Naive thymus-derived CD4-positive, alpha-beta T cell (primary cell): Measurements from ENCODE around the gene RSF1. TPM values are rescaled to one million over a fixed set of nuclear protein-coding genes. Genes with fewer than 3 reads are reported as not detected.

ENCODE experiments used
- ATAC-seq: fragments of 150-1000 bp; cut with Tn5 transposase; 2 replicates; pipeline ENCODE4 v1.10.0; 2021; ENCODE audit warnings: mild to moderate bottlenecking, moderate library complexity
- CTCF ChIA-PET: fragments of 350-600 bp; sonication (Branson Sonifier 250); formaldehyde crosslinking; loops from one replicate; lab custom pipeline; 2021; ENCODE audit warnings: antibody characterized with exemption; lab: Charles Lee
- POLR2A ChIA-PET: fragments of 350-600 bp; sonication (Branson Sonifier 250); formaldehyde crosslinking; loops from one replicate; lab custom pipeline; 2021; ENCODE audit warnings: antibody characterized with exemption, inconsistent platforms; lab: Charles Lee
- DNase-seq, 9 donors: peaks; one replicate each; pipeline versions ENCODE4 v3.0.0 to v3.0.0-alpha.2; 2020 to 2022; ENCODE audit warnings: mixed read lengths in 1 of 9
- H3K27ac ChIP-seq: one replicate; pipeline ENCODE4 v1.7.0; 2013; ENCODE audit warnings: mild to moderate bottlenecking, low read depth, low read length, moderate library complexity
- H3K27me3 ChIP-seq, 2 donors: one replicate each; pipeline ENCODE4 v1.7.0; 2013; ENCODE audit warnings: low read length in 2 of 2, mild to moderate bottlenecking in 2 of 2, moderate library complexity in 2 of 2; ENCODE audit not compliant: control insufficient read depth in 2 of 2, insufficient read depth in 2 of 2
- H3K36me3 ChIP-seq, 3 experiments: 1 replicate in 2 of 3; 2 replicates in 1 of 3; pipeline ENCODE4 v1.7.0; 2013; ENCODE audit warnings: low read length in 3 of 3, mild to moderate bottlenecking in 3 of 3, moderate library complexity in 1 of 3; ENCODE audit not compliant: insufficient read depth in 3 of 3, control insufficient read depth in 2 of 3
- H3K4me1 ChIP-seq, 2 donors: one replicate each; pipeline ENCODE4 v1.7.0; 2013; ENCODE audit warnings: low read length in 2 of 2, mild to moderate bottlenecking in 2 of 2, moderate library complexity in 1 of 2; ENCODE audit not compliant: control insufficient read depth in 2 of 2, insufficient read depth in 2 of 2
- H3K4me3 ChIP-seq: 2 replicates; pipeline ENCODE4 v1.7.0; 2013; ENCODE audit warnings: mild to moderate bottlenecking, low read length
- H3K9me3 ChIP-seq, 3 experiments: 1 replicate in 2 of 3; 2 replicates in 1 of 3; pipeline ENCODE4 v1.7.0; 2013; ENCODE audit warnings: low read length in 3 of 3; ENCODE audit not compliant: control insufficient read depth in 2 of 3
- H3K27ac Mint-ChIP-seq, 9 donors: one replicate each; pipeline ENCODE4 v1.8.0; 2020 to 2022; ENCODE audit warnings: mixed read lengths in 9 of 9, mild to moderate bottlenecking in 8 of 9, moderate library complexity in 5 of 9, inconsistent platforms in 2 of 9
- H3K27me3 Mint-ChIP-seq, 5 donors: one replicate each; pipeline ENCODE4 v1.8.0; 2021 to 2022; ENCODE audit warnings: mixed read lengths in 5 of 5, mild to moderate bottlenecking in 1 of 5
- H3K36me3 Mint-ChIP-seq, 5 donors: one replicate each; pipeline ENCODE4 v1.8.0; 2020 to 2022; ENCODE audit warnings: mixed read lengths in 5 of 5, mild to moderate bottlenecking in 3 of 5, inconsistent platforms in 1 of 5
- H3K4me1 Mint-ChIP-seq, 7 donors: one replicate each; pipeline ENCODE4 v1.8.0; 2020 to 2022; ENCODE audit warnings: mixed read lengths in 7 of 7, mild to moderate bottlenecking in 3 of 7, inconsistent platforms in 1 of 7
- H3K4me3 Mint-ChIP-seq, 10 donors: one replicate each; pipeline ENCODE4 v1.8.0; 2020 to 2022; ENCODE audit warnings: mild to moderate bottlenecking in 10 of 10, mixed read lengths in 10 of 10, moderate library complexity in 6 of 10, inconsistent platforms in 2 of 10
- H3K9me3 Mint-ChIP-seq, 11 donors: one replicate each; pipeline ENCODE4 v1.8.0; 2020 to 2022; ENCODE audit warnings: mixed read lengths in 11 of 11, mild to moderate bottlenecking in 4 of 11, inconsistent platforms in 1 of 11, moderate library complexity in 1 of 11
- intact Hi-C, 2 donors: fragments of 100-400 bp; cut with micrococcal nuclease; formaldehyde crosslinking; loops; one replicate each; pipeline ENCODE4 v1.15.1; 2023
- polyA plus RNA-seq, 2 donors: library from polyadenylated mRNA; unstranded; fragments of 300-500 nt; fragmentation: Illumina TruSeq; gene quantifications; one replicate each; pipeline ENCODE4 v1.2.3, GENCODE V29; 2021
- total RNA-seq, 6 experiments: library from RNA in 5 of 6; stranded (reverse) in 5 of 6; gene quantifications; 1 replicate in 5 of 6; 2 replicates in 1 of 6; pipeline ENCODE4 v1.2.3 and lab custom pipeline; 2021 to 2026

The RSF1 gene
- total and polyA plus RNA-seq, 7 experiments from 2014 or later: 33.3 to 113 (median 83.5) TPM

GRCh38 chr11:77668760-77669159, 151.8 kb downstream of the RSF1 start:
- Mint-ChIP-seq H3K4me3 (no peak overlapping the region), H3K27ac (peak overlapping the region in 2 of 9 donors; percentile 33 to 48), H3K4me1 (peaks cover 0 to 8% (median 0%) of the 10 kb centered on the region in 7 donors), H3K27me3 (no peaks in the 10 kb centered on the region), H3K9me3 (no peaks in the 10 kb centered on the region), H3K36me3 (peaks cover 16 to 57% (median 40%) of the 10 kb centered on the region in 5 donors)
- ATAC-seq (no peak), DNase-seq (no peak)
- H3K36me3 ChIP-seq: peaks cover 27 to 61% (median 28%) of the 10 kb centered on the region in 3 experiments
- H3K4me3 ChIP-seq: no peak overlapping the region
- no peak overlapping the region for H3K27ac ChIP-seq
- POLR2A ChIA-PET: no interaction called here
- CTCF ChIA-PET: no interaction called here
- no peaks in the 10 kb centered on the region for H3K4me1 ChIP-seq
- intact Hi-C loops: no loop called here
- no peaks in the 10 kb centered on the region for H3K27me3 ChIP-seq
- no peaks in the 10 kb centered on the region for H3K9me3 ChIP-seq

GRCh38 chr11:77665240-77665965, 155.1 kb downstream of the RSF1 start:
- no peaks in the 10 kb centered on the region for H3K27me3 Mint-ChIP-seq
- Histone ChIP-seq H3K9me3 (no peaks in the 10 kb centered on the region), H3K4me1 (no peaks in the 10 kb centered on the region), H3K27ac (no peak overlapping the region), H3K36me3 (peaks cover 14 to 34% (median 17%) of the 10 kb centered on the region in 3 experiments), H3K27me3 (no peaks in the 10 kb centered on the region), H3K4me3 (no peak overlapping the region)
- peak overlapping the region in 5 of 9 donors; percentile 9 to 60 (median 51) for H3K27ac Mint-ChIP-seq
- CTCF ChIA-PET: no interaction called here
- intact Hi-C loops: no loop called here
- DNase-seq: no peak
- H3K4me1 Mint-ChIP-seq: peaks cover 0 to 8% (median 0%) of the 10 kb centered on the region in 7 donors
- no peak overlapping the region for H3K4me3 Mint-ChIP-seq
- no peak for ATAC-seq
- POLR2A ChIA-PET: no interaction called here
- no peaks in the 10 kb centered on the region for H3K9me3 Mint-ChIP-seq
- peaks cover 16 to 37% (median 24%) of the 10 kb centered on the region in 5 donors for H3K36me3 Mint-ChIP-seq

GRCh38 chr11:77661670-77662069, 158.9 kb downstream of the RSF1 start:
- intact Hi-C loops: no loop called here
- no peak overlapping the region for H3K4me3 Mint-ChIP-seq
- H3K9me3 Mint-ChIP-seq: no peaks in the 10 kb centered on the region

DNA sequence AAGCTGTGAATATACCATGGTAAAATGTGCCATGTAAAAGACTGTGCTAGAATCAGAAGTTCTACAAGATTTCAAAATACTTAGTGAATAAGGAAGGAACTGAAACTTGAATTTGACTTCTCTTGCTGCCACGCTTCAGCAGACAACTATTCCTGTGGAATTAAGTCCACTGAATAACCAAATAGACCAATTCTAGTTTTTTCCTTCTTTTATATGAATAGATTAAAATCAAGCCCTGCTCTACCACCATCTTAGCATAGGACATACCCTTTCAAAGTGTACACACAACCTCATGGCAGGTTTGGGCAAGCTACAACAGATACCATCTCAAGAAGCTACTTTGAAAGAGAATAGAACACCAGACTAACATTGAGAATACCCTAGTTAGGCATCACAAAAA, 159.6 kb downstream of the RSF1 start:
- Histone ChIP-seq H3K27me3 (no peaks in the 10 kb centered on the region), H3K36me3 (no peaks in the 10 kb centered on the region), H3K4me3 (no peak overlapping the region), H3K9me3 (no peaks in the 10 kb centered on the region), H3K4me1 (no peaks in the 10 kb centered on the region), H3K27ac (no peak overlapping the region)
- H3K36me3 Mint-ChIP-seq: peaks cover 0 to 7% (median 0%) of the 10 kb centered on the region in 5 donors
- CTCF ChIA-PET: interaction anchor here (1.4 kb wide), 1 partner anchor 41 kb away, joined by 3 read pairs; no protein-coding TSS in a partner anchor
- no peak overlapping the region for H3K4me3 Mint-ChIP-seq
- POLR2A ChIA-PET: no interaction called here
- no peaks in the 10 kb centered on the region for H3K4me1 Mint-ChIP-seq
- no peak for DNase-seq
- no peak overlapping the region for H3K27ac Mint-ChIP-seq
- no peaks in the 10 kb centered on the region for H3K9me3 Mint-ChIP-seq
- peaks cover 0 to 2% (median 0%) of the 10 kb centered on the region in 5 donors for H3K27me3 Mint-ChIP-seq
- intact Hi-C loops: no loop called here
- no peak for ATAC-seq

More at GRCh38 chr11:77661670-77662069, 158.9 kb downstream of the RSF1 start:
- Mint-ChIP-seq H3K27ac (no peak overlapping the region), H3K4me1 (no peaks in the 10 kb centered on the region), H3K27me3 (peaks cover 0 to under 1% (median 0%) of the 10 kb centered on the region in 5 donors), H3K36me3 (peaks cover 0 to 7% (median 2%) of the 10 kb centered on the region in 5 donors)
- H3K4me3 ChIP-seq: no peak overlapping the region
- H3K27ac ChIP-seq: no peak overlapping the region
- H3K9me3 ChIP-seq: no peaks in the 10 kb centered on the region
- DNase-seq (no peak), ATAC-seq (no peak)
- H3K27me3 ChIP-seq: no peaks in the 10 kb centered on the region
- ChIA-PET POLR2A (no interaction called here), CTCF (interaction anchor here (1.4 kb wide), 1 partner anchor 42 kb away, joined by 3 read pairs; no protein-coding TSS in a partner anchor)
- peaks cover 0 to 2% (median 0%) of the 10 kb centered on the region in 3 experiments for H3K36me3 ChIP-seq
- H3K4me1 ChIP-seq: no peaks in the 10 kb centered on the region

DNA sequence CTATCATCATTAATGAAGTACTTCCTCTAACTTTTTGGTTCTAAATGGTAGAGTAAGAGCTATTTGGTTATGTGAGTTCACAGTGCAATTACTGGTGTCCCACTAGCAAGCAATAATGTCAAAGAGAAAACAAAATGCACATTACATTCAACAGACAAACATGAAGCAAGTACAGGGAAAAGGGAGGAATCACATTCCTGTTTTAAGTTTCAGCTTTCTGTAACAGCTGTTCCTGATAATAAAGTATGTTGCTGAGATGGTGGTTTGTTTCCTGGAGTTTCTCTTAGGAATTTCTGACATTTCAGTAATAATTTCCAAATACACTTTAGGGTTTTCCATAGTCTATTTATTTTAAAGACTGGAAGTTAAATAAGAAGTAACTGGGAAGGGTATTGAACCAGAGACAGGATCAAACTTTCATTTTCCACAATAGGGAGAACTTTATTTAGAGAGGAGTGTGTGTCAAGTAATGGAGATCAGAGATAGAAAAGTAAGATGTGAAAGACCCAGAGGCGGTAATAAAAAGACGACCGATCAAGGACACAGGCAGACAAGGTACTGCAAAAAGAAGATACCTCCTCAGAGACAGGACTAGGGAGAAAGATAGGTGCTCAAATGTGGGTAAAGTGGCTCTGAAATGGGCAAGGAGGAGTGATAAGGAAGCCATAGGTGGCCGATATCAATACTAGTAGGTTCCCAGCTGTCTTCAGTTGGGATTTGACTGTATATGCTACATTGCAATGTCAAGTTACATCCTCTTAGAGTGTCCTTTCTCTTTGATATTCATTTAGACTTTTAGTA, 162.1 kb downstream of the RSF1 start:
- Histone ChIP-seq H3K4me1 (no peaks in the 10 kb centered on the region), H3K27me3 (no peaks in the 10 kb centered on the region), H3K4me3 (no peak overlapping the region), H3K9me3 (no peaks in the 10 kb centered on the region), H3K36me3 (no peaks in the 10 kb centered on the region), H3K27ac (no peak overlapping the region)
- H3K4me1 Mint-ChIP-seq: no peaks in the 10 kb centered on the region
- ChIA-PET CTCF (interaction anchor here (1.0 kb wide), 1 partner anchor 15 kb away, joined by 3 read pairs; no protein-coding TSS in a partner anchor), POLR2A (no interaction called here)
- H3K27ac Mint-ChIP-seq: peak overlapping the region in 1 of 9 donors; percentile 1
- H3K36me3 Mint-ChIP-seq: no peaks in the 10 kb centered on the region
- H3K9me3 Mint-ChIP-seq: no peaks in the 10 kb centered on the region
- no peak for DNase-seq
- H3K4me3 Mint-ChIP-seq: no peak overlapping the region
- intact Hi-C loops: no loop called here
- peaks cover 0 to 2% (median 0%) of the 10 kb centered on the region in 5 donors for H3K27me3 Mint-ChIP-seq
- ATAC-seq: no peak

GRCh38 chr11:77656362-77656761, 164.2 kb downstream of the RSF1 start:
- Histone ChIP-seq H3K9me3 (no peaks in the 10 kb centered on the region), H3K4me3 (no peak overlapping the region), H3K36me3 (no peaks in the 10 kb centered on the region), H3K27ac (no peak overlapping the region), H3K27me3 (no peaks in the 10 kb centered on the region), H3K4me1 (no peaks in the 10 kb centered on the region)
- Mint-ChIP-seq H3K4me1 (no peaks in the 10 kb centered on the region), H3K4me3 (no peak overlapping the region), H3K36me3 (no peaks in the 10 kb centered on the region), H3K27me3 (peaks cover 0 to 2% (median 0%) of the 10 kb centered on the region in 5 donors), H3K27ac (no peak overlapping the region), H3K9me3 (no peaks in the 10 kb centered on the region)
- ATAC-seq (no peak), DNase-seq (no peak)
- intact Hi-C loops: no loop called here
- ChIA-PET CTCF (no interaction called here), POLR2A (no interaction called here)
